Limb (tissue), 2 donors: ENCODE measurements around the gene HTRA3.
A peak's percentile ranks its signal among the peaks of the same experiment; 100 is the strongest.

Experiments used
- DNase-seq, 2 donors: peaks; one replicate each; pipeline ENCODE4 v3.0.0-alpha.2; 2016; ENCODE audit errors: extremely low spot score in 2 of 2

HTRA3 gene

GRCh38 chr4:8247047-8247930 lies 22.3 kb upstream of the HTRA3 start:
- DNase-seq = no peak

DNA sequence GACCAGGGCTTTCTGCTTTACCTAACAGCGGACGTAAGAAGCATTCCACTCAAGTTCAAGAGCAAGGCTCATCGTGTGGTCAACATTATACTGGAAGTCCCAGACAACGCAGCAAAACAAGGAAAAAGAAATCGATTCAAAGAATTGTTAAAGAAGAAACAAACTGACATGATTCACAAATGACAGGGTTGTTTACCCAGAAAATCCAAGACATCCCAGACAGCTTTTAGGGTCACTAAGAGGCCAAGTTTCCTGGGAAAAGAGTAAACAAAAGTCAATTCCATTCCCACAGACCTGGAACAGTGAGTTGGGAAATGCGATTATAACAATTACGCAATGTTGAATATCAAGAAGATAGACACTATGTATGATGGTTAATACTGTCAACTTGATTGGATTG lies 21.5 kb upstream of the HTRA3 start:
- DNase-seq = no peak

DNA sequence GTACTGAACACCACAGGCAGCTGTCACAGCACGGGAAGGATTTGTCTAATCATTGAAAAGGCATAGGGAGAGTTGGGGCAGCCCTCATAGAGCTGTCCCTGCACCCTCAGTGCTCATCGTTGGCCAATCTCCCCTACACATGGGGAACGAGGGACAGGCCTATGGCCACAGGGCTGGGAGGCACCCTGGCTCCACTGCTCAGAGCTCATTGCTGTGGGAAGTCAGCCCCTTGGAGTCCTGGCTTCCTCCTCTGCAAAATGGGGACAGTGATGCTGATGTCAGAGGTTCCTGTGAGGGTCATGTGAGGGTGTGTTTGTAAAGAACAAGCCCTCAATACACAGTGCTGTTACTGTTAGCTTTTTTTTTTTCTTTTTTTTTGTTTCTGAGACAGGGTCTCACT lies 19.3 kb upstream of the HTRA3 start:
- DNase-seq = no peak

- DNase-seq = no peak
Observed at GRCh38 chr4:8250637-8251036, 18.9 kb upstream of the HTRA3 start.

GRCh38 chr4:8251110-8251883 lies 18.3 kb upstream of the HTRA3 start:
- DNase-seq = no peak

DNA sequence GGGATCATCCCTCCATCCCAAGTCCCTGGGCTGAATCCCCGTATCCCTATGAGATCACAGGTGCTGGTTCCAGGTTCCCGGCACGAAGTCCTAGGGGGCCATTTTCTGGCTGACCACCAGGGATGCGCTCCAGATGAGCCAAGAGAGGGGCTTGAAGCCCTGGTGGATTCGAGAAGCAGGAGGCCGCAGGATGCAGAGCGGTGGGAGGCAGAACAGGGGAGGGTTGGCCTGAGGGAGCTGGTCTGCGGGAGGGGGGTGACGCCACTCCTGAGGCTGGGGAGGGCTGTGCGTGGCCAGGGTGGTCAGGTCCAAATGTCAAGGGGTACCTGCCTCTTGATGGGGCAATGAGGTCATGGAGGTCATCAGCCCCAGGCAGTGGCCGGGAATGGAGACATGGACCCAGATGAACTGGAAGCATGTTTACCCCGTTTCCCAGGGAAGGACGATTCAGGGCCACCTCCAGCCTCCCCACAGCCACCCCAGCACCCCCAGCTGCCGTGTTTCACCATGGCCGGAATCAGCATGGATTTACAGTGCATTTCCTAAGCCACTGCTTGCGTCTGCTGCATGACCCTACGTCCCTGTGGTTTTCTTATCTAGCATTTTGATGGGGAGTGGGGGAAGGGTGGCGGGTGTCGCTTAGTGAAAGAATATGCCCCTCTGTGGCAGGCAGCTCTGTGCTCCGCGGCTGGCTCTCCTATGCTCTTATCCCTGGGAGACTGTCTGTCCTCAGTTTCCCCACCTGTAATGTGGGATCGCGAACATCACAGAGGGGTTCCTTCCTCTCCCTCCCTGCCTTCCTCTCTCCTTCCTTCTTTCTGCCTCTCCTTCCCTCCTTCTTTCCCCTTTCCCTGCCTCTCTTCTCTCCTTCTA lies 17.0 kb upstream of the HTRA3 start:
- no peak for DNase-seq

- no peak for DNase-seq
Observed at GRCh38 chr4:8254076-8254475, 15.5 kb upstream of the HTRA3 start.

- DNase-seq = peak in 1 of 2 donors; percentile 67
Observed at GRCh38 chr4:8255698-8256441, 13.7 kb upstream of the HTRA3 start.

DNA sequence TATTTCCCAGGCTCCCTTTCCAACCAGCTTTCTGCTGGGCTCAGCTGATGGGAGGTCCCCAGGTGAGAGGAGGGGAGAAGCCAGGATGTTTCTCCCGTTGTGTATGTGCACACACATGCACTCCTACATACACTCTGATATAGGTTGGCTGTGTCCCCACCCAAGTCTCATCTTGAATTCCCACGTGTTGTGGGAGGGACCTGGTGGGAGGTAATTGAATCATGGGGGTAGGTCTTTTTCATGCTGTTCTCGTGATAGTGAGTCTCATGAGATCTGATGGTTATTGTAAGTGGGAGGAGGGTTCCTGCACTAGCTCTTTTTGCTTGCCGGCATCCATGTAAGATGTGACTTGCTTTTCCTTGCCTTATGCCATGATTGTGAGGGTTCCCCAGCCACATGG lies 11.7 kb upstream of the HTRA3 start:
- DNase-seq = no peak

DNA sequence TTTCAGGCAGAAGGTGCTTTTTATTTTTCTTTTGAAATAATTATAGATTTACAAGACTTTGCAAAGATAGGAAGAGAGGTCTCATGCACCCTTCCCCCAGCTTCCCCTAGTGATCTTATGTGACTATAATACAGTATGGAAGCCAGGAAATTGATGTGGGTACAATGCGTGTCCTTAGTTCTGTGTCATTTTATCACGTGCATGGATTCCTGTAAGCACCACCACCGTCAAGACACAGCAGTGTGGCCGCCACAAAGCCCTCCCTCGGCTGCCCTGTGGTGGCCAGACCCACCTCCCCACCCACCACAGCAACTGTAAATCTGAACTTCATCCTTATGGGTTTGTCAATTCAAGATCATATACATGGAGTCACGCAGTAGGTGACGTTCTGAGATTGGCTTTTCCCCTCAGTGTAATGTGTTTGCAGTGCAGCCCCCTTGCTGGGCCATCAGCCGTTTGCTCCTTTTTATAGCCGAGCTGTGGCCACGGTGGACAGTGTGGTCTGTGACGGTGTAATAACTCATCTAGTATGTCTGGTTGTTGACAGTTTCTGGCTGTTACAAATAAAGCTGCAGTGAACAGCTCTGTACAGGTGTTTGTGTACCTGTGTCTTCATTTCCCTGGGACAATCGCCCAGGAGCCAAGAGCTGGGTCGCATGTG lies 10.9 kb upstream of the HTRA3 start:
- no peak for DNase-seq

DNA sequence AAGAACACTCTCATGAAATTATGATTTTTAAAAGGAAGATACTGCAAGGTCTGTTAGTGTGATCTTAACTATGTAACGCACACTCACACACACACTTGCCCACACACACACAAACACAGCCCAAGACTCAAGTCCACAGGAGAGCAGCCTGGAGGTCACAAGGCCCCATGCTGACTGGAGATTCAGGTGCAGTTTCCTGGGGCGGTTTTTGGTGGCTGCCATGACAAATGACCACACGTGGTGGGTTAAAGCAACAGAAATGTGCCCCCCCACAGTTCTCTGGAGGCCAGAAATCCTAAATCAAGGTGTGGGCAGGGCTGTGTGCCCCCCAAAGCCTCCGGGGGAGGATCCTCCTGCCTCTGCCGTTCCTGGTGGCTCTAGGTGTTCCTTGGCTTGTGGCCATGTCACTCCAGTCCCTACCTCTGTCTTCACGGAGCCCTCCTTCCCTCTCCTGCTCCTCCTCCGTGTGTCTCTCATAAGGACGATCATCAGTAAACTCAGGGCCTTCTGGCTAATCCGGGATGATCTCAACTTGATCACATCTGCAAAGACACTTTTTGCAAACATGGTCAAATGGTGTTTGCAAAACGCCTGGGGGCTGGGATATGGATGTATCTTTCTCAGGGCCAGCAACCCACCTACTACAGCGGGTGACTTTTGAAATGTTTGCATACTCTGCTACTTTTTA lies 9.7 kb upstream of the HTRA3 start:
- DNase-seq = no peak

GRCh38 chr4:8260656-8261111 lies 8.9 kb upstream of the HTRA3 start:
- DNase-seq = no peak

- no peak for DNase-seq
Observed at GRCh38 chr4:8261851-8262535, 7.6 kb upstream of the HTRA3 start.

- no peak for DNase-seq
Observed at GRCh38 chr4:8262637-8263322, 6.8 kb upstream of the HTRA3 start.

- no peak for DNase-seq
Observed at GRCh38 chr4:8263397-8263796, 6.2 kb upstream of the HTRA3 start.

GRCh38 chr4:8264106-8264505 lies 5.4 kb upstream of the HTRA3 start:
- DNase-seq = no peak

DNA sequence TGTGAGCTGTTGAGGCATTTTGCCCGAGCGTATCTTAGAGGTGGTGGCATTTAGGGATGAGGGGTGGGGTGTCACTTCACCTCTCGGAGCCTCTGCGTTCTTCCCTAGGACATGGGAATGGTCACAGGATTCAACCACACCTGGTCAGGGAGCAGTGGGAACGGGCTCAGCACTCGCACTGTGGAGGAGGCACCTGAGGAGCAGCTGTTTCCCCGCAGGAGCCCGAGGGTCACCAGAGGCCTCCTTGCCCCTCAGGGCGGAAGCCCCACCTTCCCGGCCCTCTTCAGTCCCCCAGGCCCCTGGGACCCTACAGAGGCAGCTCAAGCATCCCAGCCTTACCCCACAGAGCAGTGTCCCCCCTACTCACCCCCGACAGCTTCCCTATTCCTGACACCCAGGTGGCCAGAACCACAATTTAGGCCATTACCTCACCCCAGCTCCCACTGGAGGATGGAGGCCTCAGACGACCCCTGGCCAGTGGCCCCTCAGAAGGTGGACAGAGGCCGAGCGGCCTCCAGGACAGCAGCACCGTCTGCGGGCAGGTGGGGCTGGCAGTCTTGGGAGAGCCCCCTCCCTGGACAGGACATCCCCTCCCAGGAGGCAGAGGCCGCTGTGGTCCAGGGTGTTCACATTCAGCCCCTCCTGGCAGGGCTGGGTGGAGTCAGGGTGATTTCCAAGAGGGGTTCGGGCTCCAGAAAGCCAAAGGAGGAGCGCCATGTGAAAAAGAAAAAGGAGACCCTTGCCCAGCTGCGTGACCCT lies 4.2 kb upstream of the HTRA3 start:
- no peak for DNase-seq

DNA sequence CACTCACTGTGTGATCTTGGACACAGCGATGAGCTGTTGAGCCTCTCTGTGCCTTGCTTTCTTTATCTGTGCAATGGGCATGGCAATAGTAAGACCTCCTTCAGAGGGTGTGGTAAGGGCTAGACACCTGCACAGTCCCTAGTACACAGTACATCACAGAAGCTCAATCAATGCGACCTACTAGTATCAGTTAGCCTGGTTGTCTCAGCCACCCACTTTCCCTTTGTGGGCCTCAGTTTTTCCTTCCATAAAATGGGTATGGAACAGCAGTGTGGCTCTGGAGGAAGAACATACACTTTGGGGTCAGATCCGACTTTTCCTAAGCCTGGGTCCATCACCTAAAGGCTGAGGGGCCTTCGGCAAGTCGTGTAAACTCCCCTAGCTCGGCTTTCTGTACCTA lies 3.5 kb upstream of the HTRA3 start:
- DNase-seq = no peak
